CD4-positive, CD25-positive, alpha-beta regulatory T cell (primary cell): ENCODE results near the gene DDIAS. TPM values are rescaled to one million over a fixed set of nuclear protein-coding genes. Genes with fewer than 3 reads are reported as not detected.
"Not testable (repeated sequence)": the region's sequence is repeated elsewhere in the genome, so short reads cannot be mapped to it uniquely, and the experiment has no call there.

ENCODE experiments used
- ATAC-seq, 2 donors: fragments of 150-1000 bp; cut with Tn5 transposase; one replicate each; pipeline ENCODE4 v1.10.0; 2021; ENCODE audit warnings: low read depth in 2 of 2, moderate number of reproducible peaks in 2 of 2, moderate library complexity in 1 of 2
- DNase-seq, 3 donors: peaks; one replicate each; pipeline versions ENCODE4 v3.0.0 to v3.0.0-alpha.2; 2012 to 2022; ENCODE audit warnings: mixed read lengths in 1 of 3
- H3K27ac ChIP-seq: one replicate; pipeline ENCODE4 v1.7.0; 2013; ENCODE audit warnings: mild to moderate bottlenecking, low read length; ENCODE audit not compliant: insufficient read depth, poor library complexity, severe bottlenecking
- H3K27me3 ChIP-seq: one replicate; pipeline ENCODE4 v1.7.0; 2013; ENCODE audit warnings: low read length; ENCODE audit not compliant: control insufficient read depth, insufficient read depth
- H3K36me3 ChIP-seq: one replicate; pipeline ENCODE4 v1.7.0; 2013; ENCODE audit warnings: mild to moderate bottlenecking, low read length, moderate library complexity; ENCODE audit not compliant: control insufficient read depth, insufficient read depth
- H3K4me1 ChIP-seq: 2 replicates; pipeline ENCODE4 v1.7.0; 2013; ENCODE audit warnings: mild to moderate bottlenecking, low read length; ENCODE audit not compliant: insufficient read depth, control insufficient read depth, poor library complexity, severe bottlenecking
- H3K4me3 ChIP-seq: one replicate; pipeline ENCODE4 v1.7.0; 2013; ENCODE audit warnings: low read depth, mild to moderate bottlenecking, low read length, moderate library complexity
- H3K9me3 ChIP-seq, 2 experiments: 1 replicate in 1 of 2; 2 replicates in 1 of 2; pipeline ENCODE4 v1.7.0; 2013; ENCODE audit warnings: low read length in 2 of 2, mild to moderate bottlenecking in 1 of 2, moderate library complexity in 1 of 2; ENCODE audit not compliant: control insufficient read depth in 2 of 2
- H3K27ac Mint-ChIP-seq, 3 donors: one replicate each; pipeline ENCODE4 v1.8.0; 2020 to 2022; ENCODE audit warnings: mild to moderate bottlenecking in 3 of 3, mixed read lengths in 3 of 3, moderate library complexity in 2 of 3
- H3K27me3 Mint-ChIP-seq: one replicate; pipeline ENCODE4 v1.8.0; 2022; ENCODE audit warnings: mild to moderate bottlenecking, mixed read lengths
- H3K36me3 Mint-ChIP-seq: one replicate; pipeline ENCODE4 v1.8.0; 2020; ENCODE audit warnings: mixed read lengths
- H3K4me1 Mint-ChIP-seq, 4 donors: one replicate each; pipeline ENCODE4 v1.8.0; 2020 to 2022; ENCODE audit warnings: mixed read lengths in 4 of 4, mild to moderate bottlenecking in 1 of 4
- H3K4me3 Mint-ChIP-seq, 4 donors: one replicate each; pipeline ENCODE4 v1.8.0; 2020 to 2022; ENCODE audit warnings: mild to moderate bottlenecking in 4 of 4, mixed read lengths in 4 of 4, moderate library complexity in 3 of 4
- H3K9me3 Mint-ChIP-seq, 7 donors: one replicate each; pipeline ENCODE4 v1.8.0; 2020 to 2022; ENCODE audit warnings: mixed read lengths in 7 of 7, mild to moderate bottlenecking in 3 of 7, moderate library complexity in 2 of 7
- polyA plus RNA-seq, 4 donors: library from polyadenylated mRNA; unstranded; fragments of 300-500 nt; fragmentation: Illumina TruSeq; gene quantifications; one replicate each; pipeline ENCODE4 v1.2.3, GENCODE V29; 2021
- total RNA-seq: library from RNA; stranded (reverse); gene quantifications from one replicate; pipeline ENCODE4 v1.2.3, GENCODE V29; 2022

Gene DDIAS
- total and polyA plus RNA-seq, 5 donors from 2014 or later: 0.86 to 2.8 (median 1.5) TPM

DNA sequence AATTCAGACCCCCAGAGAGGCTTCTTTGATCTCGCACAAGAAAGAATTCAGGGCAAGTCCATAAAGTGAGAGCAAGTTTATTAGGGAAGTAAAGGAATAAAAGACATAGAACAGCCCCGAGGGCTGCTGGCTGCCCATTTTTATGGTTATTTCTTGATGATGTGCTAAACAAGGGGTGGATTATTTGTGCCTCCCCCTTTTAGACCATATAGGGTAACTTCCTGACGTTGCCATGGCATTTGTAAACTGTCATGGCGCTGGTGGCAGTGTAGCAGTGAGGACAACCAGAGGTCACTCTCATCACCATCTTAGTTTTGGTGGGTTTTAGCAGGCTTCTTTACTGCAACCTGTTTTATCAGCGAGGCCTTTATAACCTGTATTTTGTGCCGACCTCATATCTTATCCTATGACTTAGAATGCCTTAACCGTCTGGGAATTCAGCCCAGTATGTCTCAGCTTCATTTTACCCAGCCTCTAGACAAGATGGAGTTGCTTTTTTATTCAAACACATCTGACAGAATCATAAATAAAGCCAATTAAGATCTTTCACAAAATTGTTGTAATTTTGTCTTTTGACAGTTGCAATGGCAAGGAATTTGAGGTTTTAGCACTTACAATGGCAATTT, 7.6 kb downstream of the DDIAS start:
- no peaks in the 10 kb centered on the region for H3K27me3 Mint-ChIP-seq
- H3K27ac Mint-ChIP-seq: peak overlapping the region in 2 of 3 donors; percentile 4 to 18
- Histone ChIP-seq H3K9me3 (peaks cover 0 to 8% of the 10 kb centered on the region in 2 experiments), H3K27ac (no peak overlapping the region), H3K4me3 (no peak overlapping the region), H3K36me3 (no peaks in the 10 kb centered on the region), H3K27me3 (no peaks in the 10 kb centered on the region), H3K4me1 (peaks cover 14% of the 10 kb centered on the region)
- H3K4me3 Mint-ChIP-seq: peak overlapping the region in 1 of 4 donors; percentile 70
- H3K9me3 Mint-ChIP-seq: peaks cover 0 to 7% (median 3%) of the 10 kb centered on the region in 7 donors
- no peak for ATAC-seq
- no peak for DNase-seq
- no peaks in the 10 kb centered on the region for H3K36me3 Mint-ChIP-seq
- peaks cover 18 to 38% (median 36%) of the 10 kb centered on the region in 4 donors for H3K4me1 Mint-ChIP-seq

DNA sequence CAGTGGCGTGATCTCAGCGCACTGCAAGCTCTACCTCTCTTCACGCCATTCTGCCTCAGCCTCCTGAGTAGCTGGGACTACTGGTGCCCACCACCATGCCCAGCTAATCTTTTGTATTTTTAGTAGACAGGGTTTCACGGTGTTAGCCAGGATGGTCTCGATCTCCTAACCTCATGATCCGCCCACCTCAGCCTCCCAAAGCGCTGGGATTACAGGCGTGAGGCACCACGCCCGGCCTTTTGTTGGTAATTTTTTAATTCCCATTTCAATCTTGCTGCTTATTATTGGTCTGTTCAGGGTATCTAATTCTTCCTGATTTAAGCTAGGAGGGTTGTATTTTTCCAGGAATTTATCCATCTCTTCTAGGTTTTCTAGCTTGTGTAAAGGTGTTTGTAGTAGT, 18.2 kb downstream of the DDIAS start:
- peak overlapping the region; percentile 72 for H3K4me3 ChIP-seq
- not testable (repeated sequence) for H3K9me3 ChIP-seq, ATAC-seq, H3K9me3 Mint-ChIP-seq, H3K27me3 Mint-ChIP-seq, DNase-seq, H3K27me3 ChIP-seq, H3K36me3 ChIP-seq, H3K36me3 Mint-ChIP-seq
- peaks cover 16% of the 10 kb centered on the region for H3K4me1 ChIP-seq
- Mint-ChIP-seq H3K27ac (peak overlapping the region; percentile 80 to 100 (median 89)), H3K4me3 (peak overlapping the region; percentile 67 to 84 (median 74)), H3K4me1 (peaks cover 8 to 53% (median 37%) of the 10 kb centered on the region in 4 donors)
- peak overlapping the region; percentile 74 for H3K27ac ChIP-seq

DNA sequence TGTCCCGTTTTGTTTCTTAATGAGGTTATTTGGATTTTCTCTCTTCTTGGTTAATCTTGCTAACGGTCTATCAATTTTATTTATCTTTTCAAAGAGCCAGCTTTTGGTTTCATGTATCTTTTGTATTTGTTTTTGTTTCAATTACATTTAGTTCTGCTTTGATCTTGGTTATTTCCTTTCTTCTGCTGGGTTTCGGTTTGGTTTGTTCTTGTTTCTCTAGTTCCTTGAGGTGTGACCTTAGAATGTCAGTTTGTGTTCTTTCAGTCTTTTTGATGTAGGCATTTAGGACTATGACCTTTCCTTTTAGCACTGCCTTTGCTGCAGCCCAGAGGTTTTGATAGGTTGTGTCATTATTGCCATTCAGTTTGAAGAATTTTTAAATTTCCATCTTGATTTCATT, 18.7 kb downstream of the DDIAS start:
- peak overlapping the region; percentile 74 for H3K27ac ChIP-seq
- H3K4me3 Mint-ChIP-seq: peak overlapping the region; percentile 67 to 84 (median 74)
- not testable (repeated sequence) for H3K36me3 ChIP-seq, H3K27me3 Mint-ChIP-seq, H3K9me3 Mint-ChIP-seq, H3K9me3 ChIP-seq, H3K36me3 Mint-ChIP-seq, ATAC-seq, H3K27me3 ChIP-seq
- H3K27ac Mint-ChIP-seq: peak overlapping the region; percentile 80 to 100 (median 89)
- peaks cover 16% of the 10 kb centered on the region for H3K4me1 ChIP-seq
- peak in 2 of 3 donors; percentile 56 to 66 for DNase-seq
- H3K4me1 Mint-ChIP-seq: peaks cover 8 to 53% (median 37%) of the 10 kb centered on the region in 4 donors
- peak overlapping the region; percentile 72 for H3K4me3 ChIP-seq

DNA sequence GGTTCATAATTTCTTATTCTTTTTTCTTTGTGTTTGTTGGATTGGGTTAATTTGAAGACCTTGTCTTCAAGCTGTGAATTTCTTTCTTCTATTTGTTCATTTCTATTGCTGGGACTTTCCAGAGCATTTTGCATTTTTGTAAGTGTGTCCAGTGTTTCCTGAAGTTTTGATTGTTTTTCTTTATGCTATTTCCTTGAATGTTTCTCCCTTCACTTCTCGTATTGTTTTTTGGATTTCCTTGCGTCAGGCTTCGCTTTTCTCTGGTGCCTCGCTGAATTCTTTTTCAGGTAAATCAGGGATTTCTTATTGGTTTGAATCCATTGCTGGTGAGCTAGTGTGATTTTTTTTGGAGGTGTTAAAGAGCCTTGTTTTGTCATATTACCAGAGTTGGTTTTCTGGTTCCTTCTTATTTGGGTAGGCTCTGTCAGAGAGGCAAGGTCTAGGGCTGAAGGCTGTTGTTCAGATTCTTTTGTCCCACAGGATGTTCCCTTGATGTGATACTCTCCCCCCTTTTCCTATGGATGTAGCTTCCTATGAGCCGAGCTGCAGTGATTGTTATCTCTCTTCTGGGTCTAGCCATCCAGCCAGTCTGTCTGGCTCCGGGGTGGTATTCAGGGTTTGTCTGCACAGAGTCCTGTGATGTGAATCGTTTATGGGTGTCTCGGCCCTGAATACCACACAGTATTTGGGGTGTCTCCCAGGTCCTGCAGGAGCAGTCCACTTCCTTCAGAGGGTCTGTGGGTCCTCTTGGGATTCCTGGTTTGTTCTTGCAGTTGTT, 21.0 kb downstream of the DDIAS start:
- H3K4me1 ChIP-seq: peaks cover 22% of the 10 kb centered on the region

DNA sequence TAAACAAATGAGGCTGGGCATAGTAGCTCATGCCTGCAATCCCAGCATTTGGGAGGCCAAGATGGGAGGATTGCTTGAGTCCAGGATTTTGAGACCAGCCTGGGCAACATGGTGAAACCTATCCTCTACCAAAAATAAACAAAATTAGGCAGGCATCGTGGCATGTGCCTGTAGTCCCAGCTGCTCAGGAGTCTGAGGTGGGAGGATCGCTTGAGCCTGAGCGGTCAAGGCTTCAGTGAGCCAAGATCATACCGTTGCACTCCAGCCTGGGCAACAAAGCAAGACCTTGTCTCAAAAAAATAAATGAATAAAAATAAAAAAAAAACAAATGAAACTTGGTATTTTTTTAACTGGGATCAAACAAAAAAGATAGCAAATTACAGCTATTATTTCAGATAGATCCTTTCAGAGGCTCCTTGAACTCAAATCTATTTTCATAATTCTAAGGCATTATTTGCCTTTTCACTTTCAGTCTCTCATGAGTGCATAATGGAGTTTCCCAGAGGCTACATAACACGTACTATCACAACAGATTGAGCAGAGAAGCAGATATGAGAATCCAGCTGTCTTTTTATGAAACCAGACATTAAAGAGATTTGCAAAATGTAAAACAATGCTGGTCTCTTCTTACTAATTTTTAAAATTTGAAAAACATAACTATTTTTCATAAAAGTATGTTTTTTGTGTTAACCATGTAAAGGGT, 23.1 kb downstream of the DDIAS start:
- Mint-ChIP-seq H3K4me1 (peaks cover 16 to 50% (median 39%) of the 10 kb centered on the region in 4 donors), H3K27me3 (no peaks in the 10 kb centered on the region), H3K4me3 (no peak overlapping the region), H3K9me3 (peaks cover 0 to 6% (median 0%) of the 10 kb centered on the region in 7 donors), H3K27ac (no peak overlapping the region), H3K36me3 (no peaks in the 10 kb centered on the region)
- Histone ChIP-seq H3K36me3 (no peaks in the 10 kb centered on the region), H3K9me3 (no peaks in the 10 kb centered on the region), H3K27ac (no peak overlapping the region), H3K27me3 (no peaks in the 10 kb centered on the region), H3K4me1 (peaks cover 17% of the 10 kb centered on the region), H3K4me3 (no peak overlapping the region)
- DNase-seq (no peak), ATAC-seq (no peak)

More for the DNA sequence above, 21.0 kb downstream of the DDIAS start:
- not testable (repeated sequence) for H3K27me3 ChIP-seq, H3K27ac ChIP-seq, H3K9me3 Mint-ChIP-seq, H3K36me3 ChIP-seq, H3K4me3 ChIP-seq, ATAC-seq, DNase-seq, H3K9me3 ChIP-seq, H3K27me3 Mint-ChIP-seq, H3K36me3 Mint-ChIP-seq
- Mint-ChIP-seq H3K27ac (peak overlapping the region in 2 of 3 donors; percentile 31 to 70), H3K4me1 (peaks cover 14 to 62% (median 43%) of the 10 kb centered on the region in 4 donors), H3K4me3 (peak overlapping the region in 2 of 4 donors; percentile 26 to 62)

DNA sequence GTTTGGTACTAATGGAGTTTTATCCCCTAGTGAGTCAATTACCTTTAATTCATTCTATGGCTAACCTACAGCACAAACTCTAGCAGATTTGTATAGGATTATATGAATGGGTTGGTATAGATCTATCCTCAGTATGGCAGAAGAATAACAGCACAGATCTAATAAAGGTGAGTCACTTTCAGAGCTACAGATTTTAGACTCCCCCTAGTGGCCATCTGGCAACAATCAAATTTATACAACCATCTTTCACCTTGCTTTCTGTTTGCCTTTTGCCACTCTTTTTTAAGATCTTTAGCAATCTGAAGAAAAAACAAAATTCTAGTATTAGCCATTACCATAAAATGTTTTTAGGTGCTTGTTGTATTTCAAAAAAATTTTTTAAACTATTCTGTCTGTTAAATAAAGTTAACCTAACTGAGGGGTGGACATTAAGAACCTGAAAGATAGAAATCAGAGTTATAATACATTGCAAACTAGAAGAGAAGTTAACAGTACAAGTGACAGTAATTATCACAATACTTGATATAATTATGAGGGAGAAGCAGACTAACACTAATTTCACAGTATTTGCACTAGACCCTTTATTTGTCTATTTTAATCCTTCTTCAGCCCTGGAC, 25.8 kb downstream of the DDIAS start:
- Mint-ChIP-seq H3K27ac (peak overlapping the region in 2 of 3 donors; percentile 15 to 22), H3K4me1 (peaks cover 14 to 35% (median 24%) of the 10 kb centered on the region in 4 donors), H3K27me3 (no peaks in the 10 kb centered on the region), H3K36me3 (no peaks in the 10 kb centered on the region), H3K4me3 (peak overlapping the region in 2 of 4 donors; percentile 0 to 17), H3K9me3 (no peaks in the 10 kb centered on the region)
- ATAC-seq (peak; percentile 91 to 94), DNase-seq (peak; percentile 28 to 82 (median 71))
- Histone ChIP-seq H3K9me3 (no peaks in the 10 kb centered on the region), H3K4me3 (peak overlapping the region; percentile 35), H3K36me3 (no peaks in the 10 kb centered on the region), H3K27me3 (no peaks in the 10 kb centered on the region), H3K27ac (no peak overlapping the region), H3K4me1 (peaks cover 8% of the 10 kb centered on the region)

DNA sequence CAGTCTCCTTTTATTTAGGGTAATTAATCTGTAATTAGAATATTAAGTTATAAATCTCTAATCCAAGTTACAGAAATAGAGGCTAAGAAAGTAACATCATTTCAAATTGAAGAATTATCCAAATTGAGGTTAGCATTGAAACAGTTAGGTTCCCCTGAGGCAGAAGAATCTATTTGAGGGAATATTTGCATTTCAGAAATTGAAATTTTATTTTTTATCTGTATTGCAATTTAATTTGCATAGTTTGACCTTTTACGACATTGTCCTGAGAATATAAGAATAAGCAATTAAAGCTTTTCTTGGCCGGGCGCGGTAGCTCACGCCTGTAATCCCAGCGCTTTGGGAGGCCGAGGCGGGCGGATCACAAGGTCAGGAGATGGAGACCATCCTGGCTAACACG, 27.6 kb downstream of the DDIAS start:
- H3K4me1 Mint-ChIP-seq: peaks cover 20 to 39% (median 25%) of the 10 kb centered on the region in 4 donors
- H3K36me3 Mint-ChIP-seq: no peaks in the 10 kb centered on the region
- H3K27me3 Mint-ChIP-seq: no peaks in the 10 kb centered on the region
- DNase-seq: no peak
- H3K9me3 Mint-ChIP-seq: no peaks in the 10 kb centered on the region
- no peak overlapping the region for H3K27ac Mint-ChIP-seq
- H3K27ac ChIP-seq: no peak overlapping the region
- peaks cover 8% of the 10 kb centered on the region for H3K4me1 ChIP-seq
- H3K4me3 Mint-ChIP-seq: no peak overlapping the region
- no peak for ATAC-seq
- no peaks in the 10 kb centered on the region for H3K9me3 ChIP-seq
- no peaks in the 10 kb centered on the region for H3K27me3 ChIP-seq
- no peak overlapping the region for H3K4me3 ChIP-seq
- H3K36me3 ChIP-seq: no peaks in the 10 kb centered on the region
